Stimulated activated CD4-positive, alpha-beta T cell treated with anti-CD3 and anti-CD28 coated beads, Interleukin-12 subunit alpha, Interleukin-12 subunit beta, amount 100 ng/mL, for 24 hours (primary cell): Measurements from ENCODE around the gene SLC30A3.

Experiments used
- DNase-seq, 2 experiments: peaks; one replicate each; pipeline ENCODE4 v3.0.0-alpha.2; 2020; ENCODE audit warnings: low read depth in 2 of 2

Gene SLC30A3

DNA sequence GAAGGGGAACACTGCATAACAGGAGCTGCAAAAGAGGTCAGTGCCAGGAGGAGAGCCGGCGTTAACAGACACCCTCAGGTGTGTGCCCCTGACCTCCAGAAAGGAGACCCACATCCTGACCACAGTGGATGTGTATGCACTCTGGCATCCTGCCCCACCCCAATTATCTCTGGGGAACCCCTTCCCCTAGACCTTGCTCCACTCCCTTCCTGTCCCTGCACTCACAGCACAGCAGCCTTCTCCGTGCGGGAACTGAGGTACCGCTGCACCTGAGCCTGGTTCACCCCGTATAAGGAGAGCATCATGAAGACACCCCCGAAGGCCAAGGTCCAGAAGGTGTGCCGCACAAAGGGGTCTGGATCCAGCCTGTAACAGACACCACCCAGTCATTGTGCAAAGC is 58.3 kb downstream of the SLC30A3 start:
- DNase-seq, result no peak

DNA sequence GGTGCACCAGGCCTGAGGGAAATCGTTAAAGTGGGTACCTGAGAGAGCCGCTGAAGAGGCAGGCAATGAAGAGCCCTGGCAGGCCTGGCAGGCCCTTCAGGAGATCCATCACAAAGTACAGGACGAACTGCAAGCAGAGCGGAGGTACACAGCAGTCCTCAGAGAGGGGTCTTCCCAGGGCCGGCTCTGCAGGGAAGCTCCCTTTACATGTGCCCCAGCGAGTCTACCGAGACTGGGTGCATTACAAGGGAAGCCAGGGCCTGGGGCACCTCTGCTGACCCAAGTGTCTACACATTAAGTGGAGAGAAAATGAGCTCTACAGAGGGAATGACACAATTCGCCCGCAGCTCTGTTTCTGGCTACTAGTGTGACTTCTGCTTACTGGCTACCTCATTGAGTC is 59.1 kb downstream of the SLC30A3 start:
- no peak for DNase-seq
